Karpas-422 (cell line): ENCODE data around the gene SMG7. TPM values are rescaled to one million over a fixed set of nuclear protein-coding genes. Genes with fewer than 3 reads are reported as not detected.

Experiments
- DNase-seq: peaks from one replicate; pipeline ENCODE4 v3.0.0-alpha.2; 2015
- H2AFZ ChIP-seq: fragments of 200-600 bp; sonication (generic); 2 replicates; pipeline ENCODE4 v1.6.1; 2014; ENCODE audit warnings: antibody characterized with exemption, low read length, mixed read lengths
- H3K27ac ChIP-seq: fragments of 200-600 bp; sonication (generic); 2 replicates; pipeline ENCODE4 v1.5.1; 2014; ENCODE audit warnings: mild to moderate bottlenecking, low read length, moderate library complexity
- H3K27me3 ChIP-seq: fragments of 200-600 bp; sonication (generic); 2 replicates; pipeline ENCODE4 v1.6.1; 2014; ENCODE audit warnings: low read length, mixed read lengths
- H3K36me3 ChIP-seq: fragments of 200-600 bp; sonication (generic); 2 replicates; pipeline ENCODE4 v1.6.1; 2014; ENCODE audit warnings: low read length, mixed read lengths; ENCODE audit not compliant: insufficient read depth
- H3K4me1 ChIP-seq: fragments of 200-600 bp; sonication (generic); 2 replicates; pipeline ENCODE4 v1.6.1; 2014; ENCODE audit warnings: mild to moderate bottlenecking, low read length, mixed read lengths
- H3K4me2 ChIP-seq: fragments of 200-600 bp; sonication (generic); 2 replicates; pipeline ENCODE4 v1.6.1; 2014; ENCODE audit warnings: low read length, low read depth, mild to moderate bottlenecking; ENCODE audit not compliant: poor library complexity, severe bottlenecking
- H3K4me3 ChIP-seq: fragments of 200-600 bp; sonication (generic); 2 replicates; pipeline ENCODE4 v1.5.1; 2014; ENCODE audit warnings: mild to moderate bottlenecking, antibody characterized with exemption, low read length, mixed read lengths
- H3K79me2 ChIP-seq: fragments of 200-600 bp; sonication (generic); 2 replicates; pipeline ENCODE4 v1.6.1; 2014; ENCODE audit warnings: mild to moderate bottlenecking, low read length, mixed read lengths
- H3K9ac ChIP-seq: fragments of 200-600 bp; sonication (generic); 2 replicates; pipeline ENCODE4 v1.6.0; 2014; ENCODE audit warnings: low read length
- H3K9me2 ChIP-seq: fragments of 200-600 bp; sonication (generic), shearing (Covaris generic); replicated peaks from 2 replicates; pipeline ENCODE4 v1.6.0; 2014; ENCODE audit warnings: mild to moderate bottlenecking, low read length, moderate library complexity; ENCODE audit not compliant: insufficient read depth
- H3K9me3 ChIP-seq: fragments of 300-700, 200-600 bp; sonication (generic); 2 replicates; pipeline ENCODE4 v1.6.1; 2014; ENCODE audit warnings: low read length, mixed read lengths
- H4K20me1 ChIP-seq: fragments of 200-600 bp; sonication (generic); 2 replicates; pipeline ENCODE4 v1.6.1; 2014; ENCODE audit warnings: mild to moderate bottlenecking, antibody characterized with exemption, low read length, low read depth; ENCODE audit not compliant: insufficient read depth
- total RNA-seq: library from RNA; depleted of rRNA; stranded (reverse); fragments of >200 nt; shearing (Covaris generic); gene quantifications from 2 replicates; pipeline ENCODE4 v1.2.3, GENCODE V29; 2014; ENCODE audit warnings: low replicate concordance

The SMG7 gene
- total RNA-seq, 1 experiment from 2014 or later, result 99.7 TPM

DNA sequence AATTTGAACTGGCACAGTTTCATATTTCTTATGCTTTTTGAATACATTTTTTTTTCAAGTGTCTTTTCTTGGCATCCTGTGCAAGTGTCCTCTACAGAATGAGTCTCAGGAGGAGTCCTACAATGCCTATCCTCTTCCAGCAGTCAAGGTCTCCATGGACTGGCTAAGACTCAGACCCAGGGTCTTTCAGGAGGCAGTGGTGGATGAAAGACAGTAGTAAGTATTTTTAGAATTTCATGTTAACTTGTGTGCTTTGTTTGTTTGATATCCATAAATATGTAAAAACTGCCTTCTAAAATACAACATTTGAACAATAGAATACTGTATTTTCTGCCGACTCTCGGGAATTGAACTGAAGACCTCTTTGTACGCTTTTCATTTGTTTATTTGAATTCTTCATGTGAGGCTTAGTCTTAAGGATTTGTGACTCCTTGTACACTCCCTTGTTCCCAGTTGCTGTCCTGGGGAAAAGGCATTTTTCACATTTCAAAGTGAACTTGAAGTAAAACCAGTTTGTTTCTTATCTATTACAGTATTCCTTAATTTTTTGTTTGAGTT lies 61.4 kb downstream of the SMG7 start:
- DNase-seq, result no peak
- Histone ChIP-seq H3K36me3 (peaks cover 85% of the 10 kb centered on the region), H3K79me2 (peaks cover 76% of the 10 kb centered on the region), H3K27me3 (no peaks in the 10 kb centered on the region), H3K9me2 (no peaks in the 10 kb centered on the region), H3K9me3 (no peaks in the 10 kb centered on the region), H4K20me1 (no peaks in the 10 kb centered on the region), H3K4me1 (peaks cover 32% of the 10 kb centered on the region), H2AFZ (no peak overlapping the region), H3K4me3 (no peak overlapping the region), H3K27ac (no peak overlapping the region), H3K9ac (no peak overlapping the region), H3K4me2 (no peak overlapping the region)

DNA sequence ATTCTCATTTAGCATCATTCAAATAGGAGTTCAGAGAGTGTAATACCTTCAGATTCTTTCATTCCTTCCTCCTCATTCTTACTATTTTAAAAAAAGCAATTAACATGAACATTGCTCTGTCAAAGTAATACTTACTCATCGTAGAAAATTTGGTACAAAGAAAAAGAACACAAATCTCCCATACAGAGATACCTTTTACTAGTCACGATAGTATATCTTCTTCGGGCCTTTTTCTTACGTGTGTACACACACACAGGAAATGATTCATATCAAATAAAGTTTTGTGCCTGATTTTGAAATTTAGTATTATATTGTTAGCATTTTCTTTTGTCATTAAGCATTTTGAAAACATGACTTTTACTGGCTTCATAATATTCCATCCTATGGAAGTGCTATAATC lies 65.1 kb downstream of the SMG7 start:
- Histone ChIP-seq H3K9me2 (no peaks in the 10 kb centered on the region), H3K27me3 (no peaks in the 10 kb centered on the region), H3K4me3 (no peak overlapping the region), H3K4me2 (no peak overlapping the region), H3K36me3 (peaks cover 80% of the 10 kb centered on the region; the same call in 1 of the 2 replicates), H3K79me2 (peaks cover 62% of the 10 kb centered on the region), H3K9me3 (no peaks in the 10 kb centered on the region), H4K20me1 (no peaks in the 10 kb centered on the region), H3K27ac (no peak overlapping the region), H3K9ac (no peak overlapping the region), H3K4me1 (peaks cover 17% of the 10 kb centered on the region), H2AFZ (no peak overlapping the region)
- DNase-seq, result no peak

DNA sequence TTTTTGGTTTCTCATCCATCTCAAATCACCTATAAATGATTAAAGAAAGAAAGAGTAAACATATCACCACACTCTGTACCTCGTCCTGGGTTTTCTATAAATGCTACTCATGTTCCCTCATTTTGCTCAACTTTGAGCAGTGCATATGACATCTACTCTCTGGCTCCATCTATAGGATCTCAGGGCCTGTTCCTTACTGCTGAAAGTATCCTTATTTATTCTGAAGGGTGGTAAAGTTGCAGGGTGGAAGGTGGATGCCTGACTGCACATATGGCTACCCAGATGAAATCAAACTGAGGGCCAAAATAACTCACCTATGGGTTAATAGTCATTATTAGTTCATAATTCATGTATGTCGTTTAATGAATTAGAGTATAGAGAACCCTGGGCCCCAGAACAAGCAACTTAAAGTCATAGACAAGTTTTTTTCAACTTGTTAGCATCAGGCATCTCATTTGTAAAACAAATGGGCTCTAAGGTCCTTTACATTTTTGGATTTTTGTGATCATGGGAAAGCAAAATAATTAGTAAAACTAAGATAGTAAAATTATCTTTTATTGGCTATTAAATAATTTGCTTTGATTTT lies 71.4 kb downstream of the SMG7 start:
- H3K27me3 ChIP-seq, result no peaks in the 10 kb centered on the region
- H3K79me2 ChIP-seq, result peaks cover 75% of the 10 kb centered on the region
- H3K9me3 ChIP-seq, result no peaks in the 10 kb centered on the region
- H2AFZ ChIP-seq, result no peak overlapping the region
- peak overlapping the region; percentile 14 for H3K4me2 ChIP-seq
- no peak overlapping the region for H3K9ac ChIP-seq
- peak; percentile 80 for DNase-seq
- H3K4me3 ChIP-seq, result no peak overlapping the region
- peaks cover 80% of the 10 kb centered on the region for H3K4me1 ChIP-seq
- H3K27ac ChIP-seq, result peak overlapping the region; percentile 84
- H3K9me2 ChIP-seq, result no peaks in the 10 kb centered on the region
- H4K20me1 ChIP-seq, result peaks cover 10% of the 10 kb centered on the region
- H3K36me3 ChIP-seq, result peaks cover 77% of the 10 kb centered on the region

DNA sequence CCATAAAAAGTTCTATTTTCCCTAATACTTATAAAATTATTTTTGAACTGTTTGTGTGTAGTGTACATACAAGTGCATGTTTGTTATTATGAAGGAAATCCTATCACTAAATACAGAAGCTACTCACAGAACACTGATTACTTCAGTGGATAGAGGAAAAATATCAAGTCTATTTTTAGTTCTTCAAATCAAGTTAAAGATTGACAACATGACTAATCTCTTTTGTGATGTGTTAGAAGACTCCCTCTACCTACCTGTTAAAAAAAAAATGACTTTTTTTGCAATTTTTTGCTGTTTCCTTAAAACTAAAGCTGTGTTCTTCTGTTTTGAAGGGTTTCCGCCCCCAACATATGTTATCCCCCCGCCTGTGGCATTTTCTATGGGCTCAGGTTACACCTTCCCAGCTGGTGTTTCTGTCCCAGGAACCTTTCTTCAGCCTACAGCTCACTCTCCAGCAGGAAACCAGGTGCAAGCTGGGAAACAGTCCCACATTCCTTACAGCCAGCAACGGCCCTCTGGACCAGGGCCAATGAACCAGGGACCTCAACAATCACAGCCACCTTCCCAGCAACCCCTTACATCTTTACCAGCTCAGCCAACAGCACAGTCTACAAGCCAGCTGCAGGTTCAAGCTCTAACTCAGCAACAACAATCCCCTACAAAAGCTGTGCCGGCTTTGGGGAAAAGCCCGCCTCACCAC lies 72.4 kb downstream of the SMG7 start:
- H3K4me3 ChIP-seq, result no peak overlapping the region
- peak overlapping the region; percentile 61 for H3K4me2 ChIP-seq
- no peak for DNase-seq
- peak overlapping the region; percentile 84 for H3K27ac ChIP-seq
- no peak overlapping the region for H2AFZ ChIP-seq
- H3K9me3 ChIP-seq, result no peaks in the 10 kb centered on the region
- peaks cover 81% of the 10 kb centered on the region for H3K36me3 ChIP-seq
- H3K4me1 ChIP-seq, result peaks cover 83% of the 10 kb centered on the region
- H3K27me3 ChIP-seq, result no peaks in the 10 kb centered on the region
- no peak overlapping the region for H3K9ac ChIP-seq
- no peaks in the 10 kb centered on the region for H3K9me2 ChIP-seq
- H4K20me1 ChIP-seq, result peaks cover 18% of the 10 kb centered on the region
- peaks cover 79% of the 10 kb centered on the region for H3K79me2 ChIP-seq

DNA sequence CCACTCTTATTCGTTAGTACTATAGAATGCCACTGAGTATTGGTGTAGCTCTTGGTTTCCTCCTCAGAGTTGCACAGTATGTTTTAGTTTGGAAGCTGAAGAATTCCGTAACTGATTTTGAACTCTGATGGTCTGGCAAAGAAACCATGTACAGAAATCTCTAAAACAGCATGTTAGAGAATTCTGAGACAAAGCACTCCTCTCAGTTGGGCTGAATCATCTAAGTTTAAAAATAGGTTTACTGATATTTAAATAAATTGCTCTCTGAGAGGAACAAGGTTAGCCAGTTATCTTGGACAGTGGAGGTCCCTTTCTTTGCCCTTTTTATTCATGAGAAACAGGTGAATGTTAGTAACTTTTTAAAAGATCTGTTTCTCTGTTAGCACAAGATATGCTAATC lies 74.1 kb downstream of the SMG7 start:
- peaks cover 72% of the 10 kb centered on the region for H3K79me2 ChIP-seq
- peak overlapping the region; percentile 29 for H3K4me3 ChIP-seq
- H3K9me2 ChIP-seq, result no peaks in the 10 kb centered on the region
- H3K36me3 ChIP-seq, result peaks cover 82% of the 10 kb centered on the region
- H3K9ac ChIP-seq, result peak overlapping the region; percentile 40
- peak overlapping the region; percentile 61 for H3K4me2 ChIP-seq
- H3K27me3 ChIP-seq, result no peaks in the 10 kb centered on the region
- peaks cover 76% of the 10 kb centered on the region for H3K4me1 ChIP-seq
- H3K27ac ChIP-seq, result peak overlapping the region; percentile 84
- peaks cover 18% of the 10 kb centered on the region for H4K20me1 ChIP-seq
- H3K9me3 ChIP-seq, result no peaks in the 10 kb centered on the region
- DNase-seq, result peak; percentile 54
- H2AFZ ChIP-seq, result no peak overlapping the region

DNA sequence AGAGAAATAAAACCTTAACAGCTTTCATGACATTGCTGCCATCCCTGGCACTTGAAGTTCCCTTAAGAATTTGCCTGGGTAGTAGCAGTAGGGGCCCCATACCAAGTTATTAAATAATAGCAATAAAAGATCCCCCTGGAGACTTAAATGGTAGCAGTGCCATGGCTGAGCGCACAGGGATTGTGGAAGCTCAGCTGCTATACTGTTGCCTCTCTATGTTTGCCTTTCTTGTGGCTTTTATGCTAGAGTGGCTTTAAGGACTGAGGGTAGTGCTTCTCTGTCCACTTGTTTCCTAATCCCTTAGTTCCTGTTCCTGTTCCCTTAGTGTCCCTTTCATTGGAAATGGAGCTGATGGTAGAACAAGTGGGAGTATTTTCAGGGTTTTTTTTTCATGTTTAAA lies 75.8 kb downstream of the SMG7 start:
- peaks cover 85% of the 10 kb centered on the region for H3K36me3 ChIP-seq
- H4K20me1 ChIP-seq, result peaks cover 18% of the 10 kb centered on the region
- peak overlapping the region; percentile 84 for H3K27ac ChIP-seq
- peaks cover 59% of the 10 kb centered on the region for H3K79me2 ChIP-seq
- DNase-seq, result peak; percentile 89
- no peaks in the 10 kb centered on the region for H3K9me2 ChIP-seq
- H3K4me1 ChIP-seq, result peaks cover 59% of the 10 kb centered on the region
- peak overlapping the region; percentile 29 for H3K4me3 ChIP-seq
- H2AFZ ChIP-seq, result no peak overlapping the region
- no peaks in the 10 kb centered on the region for H3K27me3 ChIP-seq
- H3K4me2 ChIP-seq, result peak overlapping the region; percentile 61
- H3K9ac ChIP-seq, result no peak overlapping the region; the same call in 1 of the 2 replicates
- no peaks in the 10 kb centered on the region for H3K9me3 ChIP-seq

DNA sequence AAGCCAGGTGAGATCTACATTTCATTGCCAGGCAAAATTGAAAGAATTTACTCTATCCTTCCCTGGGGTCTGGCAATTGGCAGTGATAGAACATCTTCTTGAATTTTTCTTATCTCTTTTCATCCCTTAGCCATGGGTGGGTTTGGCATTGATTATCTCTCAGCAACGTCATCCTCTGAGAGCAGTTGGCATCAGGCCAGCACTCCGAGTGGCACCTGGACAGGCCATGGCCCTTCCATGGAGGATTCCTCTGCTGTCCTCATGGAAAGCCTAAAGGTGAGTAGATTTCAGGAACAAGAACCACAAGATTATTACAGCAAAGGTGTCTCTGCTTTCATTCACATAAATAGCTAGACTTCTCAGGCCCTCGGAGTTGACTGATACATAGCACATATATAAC lies 78.6 kb downstream of the SMG7 start:
- no peak overlapping the region for H3K4me3 ChIP-seq

DNA sequence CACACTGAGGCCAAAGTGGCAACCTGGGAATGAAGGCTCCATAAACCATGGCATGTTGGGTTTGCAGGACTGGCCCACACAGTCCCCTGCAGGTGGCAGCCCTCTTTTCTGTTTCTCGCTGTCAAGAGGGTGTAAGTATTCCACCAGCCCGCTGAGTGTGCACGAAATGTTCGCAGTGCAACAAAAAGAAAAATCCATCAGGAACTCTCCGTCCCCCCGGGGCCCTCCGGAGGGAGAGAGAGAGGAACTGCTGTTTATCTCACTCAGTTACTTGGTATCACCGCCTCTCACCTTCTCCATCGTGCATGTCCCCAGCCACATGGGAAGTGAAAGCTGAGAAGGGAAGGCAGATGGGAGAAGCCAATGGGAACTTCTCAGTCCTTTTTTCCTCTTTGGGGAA lies 79.6 kb downstream of the SMG7 start:
- Histone ChIP-seq H3K27me3 (no peaks in the 10 kb centered on the region), H3K9me2 (no peaks in the 10 kb centered on the region), H4K20me1 (peaks cover 11% of the 10 kb centered on the region; the same call in 1 of the 2 replicates), H3K4me2 (no peak overlapping the region), H3K4me3 (no peak overlapping the region), H3K27ac (no peak overlapping the region), H3K36me3 (peaks cover 90% of the 10 kb centered on the region), H2AFZ (no peak overlapping the region), H3K9ac (no peak overlapping the region), H3K4me1 (peaks cover 26% of the 10 kb centered on the region), H3K9me3 (no peaks in the 10 kb centered on the region), H3K79me2 (peaks cover 27% of the 10 kb centered on the region)
- no peak for DNase-seq

More for the DNA sequence above, 78.6 kb downstream of the SMG7 start:
- no peak for DNase-seq
- Histone ChIP-seq H3K27ac (no peak overlapping the region), H3K27me3 (no peaks in the 10 kb centered on the region), H4K20me1 (peaks cover 16% of the 10 kb centered on the region), H3K4me2 (no peak overlapping the region), H2AFZ (no peak overlapping the region), H3K4me1 (peaks cover 36% of the 10 kb centered on the region), H3K36me3 (peaks cover 92% of the 10 kb centered on the region), H3K9ac (no peak overlapping the region), H3K9me2 (no peaks in the 10 kb centered on the region), H3K79me2 (peaks cover 36% of the 10 kb centered on the region), H3K9me3 (no peaks in the 10 kb centered on the region)
